ENCODE measurements around the gene TTC34. TPM values are rescaled to one million over a fixed set of nuclear protein-coding genes. Genes with fewer than 3 reads are reported as not detected.
"Not testable (repeated sequence)": the region's sequence is repeated elsewhere in the genome, so short reads cannot be mapped to it uniquely, and the experiment has no call there.

TTC34 gene
- total and polyA plus RNA-seq, 2 experiments from 2014 or later: 0.08 to 0.35 TPM

DNA sequence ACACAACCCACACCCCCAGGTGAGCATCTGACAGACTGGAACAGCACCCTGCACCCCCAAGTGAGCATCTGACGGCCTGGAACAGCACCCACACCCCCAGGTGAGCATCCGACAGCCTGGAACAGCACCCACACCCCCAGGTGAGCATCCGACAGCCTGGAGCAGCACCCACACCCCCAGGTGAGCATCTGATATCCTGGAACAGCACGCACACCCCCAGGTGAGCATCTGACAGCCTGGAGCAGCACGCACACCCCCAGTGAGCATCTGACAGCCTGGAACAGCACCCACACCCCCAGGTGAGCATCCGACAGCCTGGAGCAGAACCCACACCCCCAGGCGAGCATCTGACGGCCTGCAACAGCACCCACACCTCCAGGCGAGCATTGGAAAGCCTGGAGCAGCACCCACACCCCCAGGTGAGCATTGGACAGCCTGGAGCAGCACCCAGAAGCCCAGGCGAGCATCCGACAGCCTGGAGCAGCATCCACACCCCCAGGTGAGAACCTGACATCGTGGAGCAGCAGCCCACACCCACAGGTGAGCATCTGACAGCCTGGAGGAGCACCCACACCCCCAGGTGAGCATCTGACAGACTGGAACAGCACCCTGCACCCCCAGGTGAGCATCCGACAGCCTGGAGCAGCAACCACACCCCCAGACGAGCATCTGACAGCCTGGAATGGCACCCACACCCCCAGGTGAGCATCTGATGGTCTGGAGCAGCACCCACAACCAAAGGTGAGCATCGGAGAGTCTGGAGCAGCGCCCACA is 149.2 kb downstream of the TTC34 start:
- not testable (repeated sequence) for H3K4me1 ChIP-seq (ENCODE audit: insufficient read depth); H3K27ac Mint-ChIP-seq; H4K20me1 ChIP-seq (replicated peaks; ENCODE audit: insufficient read depth); H3K79me2 ChIP-seq (replicated peaks; ENCODE audit: insufficient read depth); H2AFZ ChIP-seq; H3F3A ChIP-seq (replicated peaks; ENCODE audit: low read depth); H3K4me1 Mint-ChIP-seq; H3K27ac ChIP-seq (ENCODE audit: low read depth); H3K4me2 ChIP-seq; H3K36me3 ChIP-seq (ENCODE audit: insufficient read depth); H3K27me3 ChIP-seq (ENCODE audit: insufficient read depth); H3K9me2 ChIP-seq (ENCODE audit: insufficient read depth); DNase-seq (ENCODE audit: low spot score); ATAC-seq
- H3K4me3 ChIP-seq: 0 out of 2 replicates have a peak overlapping the region, but pooled peaks have one; percentile 7
- Mint-ChIP-seq H3K4me3 (peak overlapping the region; percentile 24; the same call in 1 of the 3 replicates), H3K36me3 (ENCODE audit: low read depth) (peaks cover 48% of the 10 kb centered on the region), H3K27me3 (ENCODE audit: insufficient read depth, low read depth, poor library complexity) (peaks cover 40% of the 10 kb centered on the region), H3K9me3 (peaks cover 84% of the 10 kb centered on the region)

DNA sequence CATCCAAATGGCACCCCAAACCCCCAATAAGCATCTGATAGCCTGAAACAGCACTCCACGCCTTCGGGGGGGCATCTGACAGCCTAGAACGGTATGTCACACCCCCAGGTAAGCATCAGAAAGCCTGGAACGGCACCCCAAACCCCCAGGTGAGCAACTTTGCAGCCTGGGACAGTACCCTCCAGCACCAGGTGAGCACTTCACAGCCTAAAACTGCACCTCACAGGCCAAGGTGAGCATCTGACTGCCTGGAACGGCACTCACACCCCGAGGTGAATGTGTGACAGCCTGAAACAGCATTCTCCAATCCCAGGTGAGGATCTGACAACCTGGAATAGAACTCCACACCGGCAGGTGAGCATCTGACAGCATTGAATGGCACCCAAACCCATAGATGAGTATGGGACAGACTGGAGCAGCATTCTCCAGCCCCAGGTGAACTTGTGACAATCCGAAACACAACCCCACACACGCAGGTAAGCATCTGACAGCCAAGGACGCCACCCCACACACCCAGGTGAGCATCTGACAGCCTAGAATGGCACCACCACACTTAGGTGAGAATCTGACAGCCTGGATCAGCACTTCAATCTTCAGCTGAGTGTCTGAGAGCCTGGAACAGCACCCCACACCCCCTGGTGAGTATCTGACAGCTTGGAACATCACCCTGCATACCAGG is 150.4 kb downstream of the TTC34 start:
- H2AFZ ChIP-seq: no peak overlapping the region
- Mint-ChIP-seq H3K9me3 (peaks cover 88% of the 10 kb centered on the region), H3K4me3 (no peak overlapping the region), H3K36me3 (ENCODE audit: low read depth) (peaks cover 48% of the 10 kb centered on the region), H3K27me3 (ENCODE audit: insufficient read depth, low read depth, poor library complexity) (peaks cover 38% of the 10 kb centered on the region), H3K27ac (no peak overlapping the region), H3K4me1 (no peaks in the 10 kb centered on the region; the same call in 2 of the 3 replicates)
- H3K36me3 ChIP-seq (ENCODE audit: insufficient read depth): no peaks in the 10 kb centered on the region
- H3K9me2 ChIP-seq (ENCODE audit: insufficient read depth): no peaks in the 10 kb centered on the region
- DNase-seq (ENCODE audit: low spot score): no peak
- no peaks in the 10 kb centered on the region for H3F3A ChIP-seq (replicated peaks; ENCODE audit: low read depth)
- no peaks in the 10 kb centered on the region for H3K4me1 ChIP-seq (ENCODE audit: insufficient read depth)
- TF ChIP-seq JUNB (IDR thresholded peaks at IDR 0.05; ENCODE audit: unreplicated experiment): no peak
- H3K4me3 ChIP-seq: no peak overlapping the region
- no peaks in the 10 kb centered on the region for H3K79me2 ChIP-seq (replicated peaks; ENCODE audit: insufficient read depth)
- no peak overlapping the region for H3K27ac ChIP-seq (ENCODE audit: low read depth)
- H3K4me2 ChIP-seq: no peak overlapping the region
- ATAC-seq: no peak
- no peaks in the 10 kb centered on the region for H4K20me1 ChIP-seq (replicated peaks; ENCODE audit: insufficient read depth)
- no peaks in the 10 kb centered on the region for H3K27me3 ChIP-seq (ENCODE audit: insufficient read depth)

DNA sequence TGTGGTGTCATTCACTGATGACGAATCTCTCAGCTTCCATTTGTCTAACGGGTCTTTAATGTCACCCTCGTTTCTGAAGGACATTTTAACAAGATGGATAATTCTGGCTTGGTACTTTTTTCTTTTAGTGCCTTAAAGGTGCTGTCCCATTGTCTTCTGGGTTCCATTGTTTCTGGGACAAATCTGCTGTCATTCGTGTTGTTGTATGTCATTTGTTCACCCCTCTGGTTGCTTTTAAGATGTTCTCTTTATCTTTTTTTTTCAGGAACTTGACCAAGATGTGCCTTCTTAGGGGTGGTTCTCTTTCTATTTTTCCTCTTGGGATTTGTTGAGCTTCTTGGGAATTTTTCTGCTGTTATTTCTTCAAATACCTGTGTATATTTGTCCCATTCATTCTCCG is 154.7 kb downstream of the TTC34 start:
- no peaks in the 10 kb centered on the region for H3K9me2 ChIP-seq (ENCODE audit: insufficient read depth)
- H3F3A ChIP-seq (replicated peaks; ENCODE audit: low read depth): no peaks in the 10 kb centered on the region
- no peaks in the 10 kb centered on the region for H3K27me3 ChIP-seq (ENCODE audit: insufficient read depth)
- DNase-seq (ENCODE audit: low spot score): no peak
- Mint-ChIP-seq H3K27me3 (ENCODE audit: insufficient read depth, low read depth, poor library complexity) (peaks cover 7% of the 10 kb centered on the region), H3K4me1 (peaks cover 2% of the 10 kb centered on the region; the same call in 1 of the 3 replicates), H3K27ac (no peak overlapping the region), H3K36me3 (ENCODE audit: low read depth) (peaks cover 8% of the 10 kb centered on the region; the same call in 1 of the 3 replicates), H3K4me3 (no peak overlapping the region), H3K9me3 (peaks cover 53% of the 10 kb centered on the region)
- H3K27ac ChIP-seq (ENCODE audit: low read depth): no peak overlapping the region
- H3K4me2 ChIP-seq: no peak overlapping the region
- H4K20me1 ChIP-seq (replicated peaks; ENCODE audit: insufficient read depth): 0 out of 2 replicates have a peak, but pooled peaks cover 2% of the 10 kb centered on the region
- H3K79me2 ChIP-seq (replicated peaks; ENCODE audit: insufficient read depth): no peaks in the 10 kb centered on the region
- no peaks in the 10 kb centered on the region for H3K36me3 ChIP-seq (ENCODE audit: insufficient read depth)
- no peak overlapping the region for H2AFZ ChIP-seq
- no peak for ATAC-seq
- H3K4me1 ChIP-seq (ENCODE audit: insufficient read depth): no peaks in the 10 kb centered on the region; the same call in 1 of the 2 replicates
- no peak overlapping the region for H3K4me3 ChIP-seq
- TF ChIP-seq, protein P1, sequence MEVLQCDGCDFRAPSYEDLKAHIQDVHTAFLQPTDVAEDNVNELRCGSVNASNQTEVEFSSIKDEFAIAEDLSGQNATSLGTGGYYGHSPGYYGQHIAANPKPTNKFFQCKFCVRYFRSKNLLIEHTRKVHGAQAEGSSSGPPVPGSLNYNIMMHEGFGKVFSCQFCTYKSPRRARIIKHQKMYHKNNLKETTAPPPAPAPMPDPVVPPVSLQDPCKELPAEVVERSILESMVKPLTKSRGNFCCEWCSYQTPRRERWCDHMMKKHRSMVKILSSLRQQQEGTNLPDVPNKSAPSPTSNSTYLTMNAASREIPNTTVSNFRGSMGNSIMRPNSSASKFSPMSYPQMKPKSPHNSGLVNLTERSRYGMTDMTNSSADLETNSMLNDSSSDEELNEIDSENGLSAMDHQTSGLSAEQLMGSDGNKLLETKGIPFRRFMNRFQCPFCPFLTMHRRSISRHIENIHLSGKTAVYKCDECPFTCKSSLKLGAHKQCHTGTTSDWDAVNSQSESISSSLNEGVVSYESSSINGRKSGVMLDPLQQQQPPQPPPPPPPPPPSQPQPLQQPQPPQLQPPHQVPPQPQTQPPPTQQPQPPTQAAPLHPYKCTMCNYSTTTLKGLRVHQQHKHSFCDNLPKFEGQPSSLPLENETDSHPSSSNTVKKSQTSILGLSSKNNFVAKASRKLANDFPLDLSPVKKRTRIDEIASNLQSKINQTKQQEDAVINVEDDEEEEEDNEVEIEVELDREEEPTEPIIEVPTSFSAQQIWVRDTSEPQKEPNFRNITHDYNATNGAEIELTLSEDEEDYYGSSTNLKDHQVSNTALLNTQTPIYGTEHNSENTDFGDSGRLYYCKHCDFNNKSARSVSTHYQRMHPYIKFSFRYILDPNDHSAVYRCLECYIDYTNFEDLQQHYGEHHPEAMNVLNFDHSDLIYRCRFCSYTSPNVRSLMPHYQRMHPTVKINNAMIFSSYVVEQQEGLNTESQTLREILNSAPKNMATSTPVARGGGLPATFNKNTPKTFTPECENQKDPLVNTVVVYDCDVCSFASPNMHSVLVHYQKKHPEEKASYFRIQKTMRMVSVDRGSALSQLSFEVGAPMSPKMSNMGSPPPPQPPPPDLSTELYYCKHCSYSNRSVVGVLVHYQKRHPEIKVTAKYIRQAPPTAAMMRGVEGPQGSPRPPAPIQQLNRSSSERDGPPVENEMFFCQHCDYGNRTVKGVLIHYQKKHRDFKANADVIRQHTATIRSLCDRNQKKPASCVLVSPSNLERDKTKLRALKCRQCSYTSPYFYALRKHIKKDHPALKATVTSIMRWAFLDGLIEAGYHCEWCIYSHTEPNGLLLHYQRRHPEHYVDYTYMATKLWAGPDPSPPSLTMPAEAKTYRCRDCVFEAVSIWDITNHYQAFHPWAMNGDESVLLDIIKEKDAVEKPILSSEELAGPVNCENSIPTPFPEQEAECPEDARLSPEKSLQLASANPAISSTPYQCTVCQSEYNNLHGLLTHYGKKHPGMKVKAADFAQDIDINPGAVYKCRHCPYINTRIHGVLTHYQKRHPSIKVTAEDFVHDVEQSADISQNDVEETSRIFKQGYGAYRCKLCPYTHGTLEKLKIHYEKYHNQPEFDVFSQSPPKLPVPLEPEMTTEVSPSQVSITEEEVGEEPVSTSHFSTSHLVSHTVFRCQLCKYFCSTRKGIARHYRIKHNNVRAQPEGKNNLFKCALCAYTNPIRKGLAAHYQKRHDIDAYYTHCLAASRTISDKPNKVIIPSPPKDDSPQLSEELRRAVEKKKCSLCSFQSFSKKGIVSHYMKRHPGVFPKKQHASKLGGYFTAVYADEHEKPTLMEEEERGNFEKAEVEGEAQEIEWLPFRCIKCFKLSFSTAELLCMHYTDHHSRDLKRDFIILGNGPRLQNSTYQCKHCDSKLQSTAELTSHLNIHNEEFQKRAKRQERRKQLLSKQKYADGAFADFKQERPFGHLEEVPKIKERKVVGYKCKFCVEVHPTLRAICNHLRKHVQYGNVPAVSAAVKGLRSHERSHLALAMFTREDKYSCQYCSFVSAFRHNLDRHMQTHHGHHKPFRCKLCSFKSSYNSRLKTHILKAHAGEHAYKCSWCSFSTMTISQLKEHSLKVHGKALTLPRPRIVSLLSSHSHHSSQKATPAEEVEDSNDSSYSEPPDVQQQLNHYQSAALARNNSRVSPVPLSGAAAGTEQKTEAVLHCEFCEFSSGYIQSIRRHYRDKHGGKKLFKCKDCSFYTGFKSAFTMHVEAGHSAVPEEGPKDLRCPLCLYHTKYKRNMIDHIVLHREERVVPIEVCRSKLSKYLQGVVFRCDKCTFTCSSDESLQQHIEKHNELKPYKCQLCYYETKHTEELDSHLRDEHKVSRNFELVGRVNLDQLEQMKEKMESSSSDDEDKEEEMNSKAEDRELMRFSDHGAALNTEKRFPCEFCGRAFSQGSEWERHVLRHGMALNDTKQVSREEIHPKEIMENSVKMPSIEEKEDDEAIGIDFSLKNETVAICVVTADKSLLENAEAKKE (CRISPR knock-in tag; IDR thresholded peaks at IDR 0.05): no peak
- TF ChIP-seq CREB1 (CRISPR knock-in tag; IDR thresholded peaks at IDR 0.05; ENCODE audit: low read depth): no peak
- no peak for TF ChIP-seq ZNF331 (CRISPR knock-in tag; IDR thresholded peaks at IDR 0.05; ENCODE audit: low read depth)
